SK-N-SH (cell line): ENCODE results near the gene LIX1L. TPM values are rescaled to one million over a fixed set of nuclear protein-coding genes. Genes with fewer than 3 reads are reported as not detected.

ENCODE experiments used
- CTCF ChIA-PET: fragments of 300-600, 350-600 bp; formaldehyde crosslinking; extraction: SDS; loops from one replicate; lab custom pipeline; 2021; lab: Yijun Ruan, JAX
- POLR2A ChIA-PET: fragments of 350-600 bp; sonication (Branson Sonifier 250); formaldehyde crosslinking; extraction: SDS; loops from one replicate; lab custom pipeline; 2020; ENCODE audit warnings: antibody characterized with exemption, inconsistent platforms; lab: Yijun Ruan, JAX
- DNase-seq: peaks from one replicate; pipeline ENCODE4 v3.0.0; 2012
- H2AFZ ChIP-seq: fragments of 200-600 bp; sonication (generic); 2 replicates; pipeline ENCODE4 v1.8.1; 2016; ENCODE audit warnings: antibody characterized with exemption, mild to moderate bottlenecking, low read depth
- H3F3A ChIP-seq: fragments of 200-600 bp; sonication (generic); replicated peaks from 2 replicates; pipeline ENCODE3; 2016; ENCODE audit warnings: antibody characterized with exemption, mild to moderate bottlenecking; ENCODE audit not compliant: insufficient read depth
- H3K27ac ChIP-seq, 2 experiments: fragments of 200-500 bp in 1 of 2; fragments of 200-600 bp in 1 of 2; sonication (Bioruptor generic) in 1 of 2; sonication (generic), shearing (Covaris generic) in 1 of 2; 2 replicates each; pipeline versions ENCODE4 v1.5.1 to v1.6.1; 2014 to 2016; ENCODE audit warnings: low read depth in 2 of 2, inconsistent platforms in 1 of 2, low read length in 1 of 2, mild to moderate bottlenecking in 1 of 2, mixed read lengths in 1 of 2
- H3K27me3 ChIP-seq: fragments of 200-600 bp; sonication (generic), shearing (Covaris generic); 2 replicates; pipeline ENCODE4 v1.6.1; 2016; ENCODE audit warnings: mixed run types; ENCODE audit not compliant: insufficient read depth
- H3K36me3 ChIP-seq, 2 experiments: fragments of 200-500 bp in 1 of 2; fragments of 200-600 bp in 1 of 2; sonication (Bioruptor generic) in 1 of 2; sonication (generic) in 1 of 2; replicated peaks in 1 of 2; 2 replicates each; pipeline versions ENCODE3 to v1.5.1; 2014 to 2016; ENCODE audit warnings: low read length in 1 of 2, mild to moderate bottlenecking in 1 of 2; ENCODE audit not compliant: insufficient read depth in 2 of 2, control insufficient read depth in 1 of 2
- H3K4me1 ChIP-seq, 2 experiments: fragments of 200-500 bp in 1 of 2; fragments of 200-600 bp in 1 of 2; sonication (Bioruptor generic) in 1 of 2; sonication (generic), shearing (Covaris generic) in 1 of 2; 2 replicates each; pipeline versions ENCODE4 v1.5.1 to v1.6.1; 2014 to 2016; ENCODE audit warnings: low read depth in 1 of 2, low read length in 1 of 2, mixed run types in 1 of 2; ENCODE audit not compliant: insufficient read depth in 2 of 2, control insufficient read depth in 1 of 2
- H3K4me2 ChIP-seq: fragments of 200-600 bp; sonication (generic), shearing (Covaris generic); 2 replicates; pipeline ENCODE4 v1.6.1; 2017; ENCODE audit warnings: mixed run types
- H3K4me3 ChIP-seq, 2 experiments: fragments of 200-500 bp in 1 of 2; fragments of 200-600 bp in 1 of 2; sonication (Bioruptor generic) in 1 of 2; sonication (generic), shearing (Covaris generic) in 1 of 2; 2 replicates each; pipeline versions ENCODE4 v1.5.1 to v1.8.1; 2014 to 2016; ENCODE audit warnings: low read depth in 2 of 2, inconsistent platforms in 1 of 2, low read length in 1 of 2, mild to moderate bottlenecking in 1 of 2, mixed read lengths in 1 of 2, moderate library complexity in 1 of 2
- H3K79me2 ChIP-seq: fragments of 200-600 bp; sonication (generic); 2 replicates; pipeline ENCODE4 v1.8.1; 2017; ENCODE audit warnings: mild to moderate bottlenecking; ENCODE audit not compliant: insufficient read depth
- H3K9ac ChIP-seq: fragments of 200-600 bp; sonication (generic); 2 replicates; pipeline ENCODE4 v1.6.1; 2017; ENCODE audit warnings: mixed run types
- H3K9me2 ChIP-seq: fragments of 200-600 bp; sonication (generic); 2 replicates; pipeline ENCODE4 v1.6.1; 2017; ENCODE audit warnings: mixed run types
- H3K9me3 ChIP-seq: fragments of 200-600 bp; sonication (generic); 2 replicates; pipeline ENCODE4 v1.6.1; 2017; ENCODE audit warnings: mixed run types, mild to moderate bottlenecking, moderate library complexity
- H4K20me1 ChIP-seq: fragments of 200-600 bp; sonication (generic); 2 replicates; pipeline ENCODE4 v1.6.1; 2017; ENCODE audit warnings: mild to moderate bottlenecking, mixed run types; ENCODE audit not compliant: insufficient read depth
- ELF1 ChIP-seq: IDR thresholded peaks from 2 replicates; pipeline ENCODE4 v1.4.0; 2012
- FOSL2 ChIP-seq: IDR thresholded peaks from 2 replicates; pipeline ENCODE4 v1.4.0; 2012; ENCODE audit warnings: low read depth, mild to moderate bottlenecking, moderate library complexity, borderline replicate concordance
- FOXJ3 ChIP-seq: sonication (generic); formaldehyde crosslinking; IDR thresholded peaks from 2 replicates; pipeline ENCODE4 v1.5.1; 2020; ENCODE audit warnings: mild to moderate bottlenecking, missing genetic modification reagents
- GABPA ChIP-seq: IDR thresholded peaks from 2 replicates; pipeline ENCODE4 v1.4.0; 2012; ENCODE audit warnings: low read depth, mild to moderate bottlenecking
- MEF2A ChIP-seq: IDR thresholded peaks from 2 replicates; pipeline ENCODE4 v1.4.0; 2012; ENCODE audit warnings: low read depth, borderline replicate concordance
- MXI1 ChIP-seq: IDR thresholded peaks from 2 replicates; pipeline ENCODE4 v1.6.1; 2012; ENCODE audit warnings: mild to moderate bottlenecking, low read depth, low read length, improper control_type of control experiment
- NRF1 ChIP-seq: IDR thresholded peaks from 2 replicates; pipeline ENCODE4 v1.6.1; 2012; ENCODE audit warnings: low read depth, mild to moderate bottlenecking, low read length
- POLR2AphosphoS5 ChIP-seq: IDR thresholded peaks from 2 replicates; pipeline ENCODE4 v1.6.1; 2012; ENCODE audit warnings: low read depth, low read length
- RXRA ChIP-seq: IDR thresholded peaks from 2 replicates; pipeline ENCODE4 v1.4.0; 2012; ENCODE audit warnings: low read depth, mild to moderate bottlenecking, borderline replicate concordance
- SMC3 ChIP-seq: IDR thresholded peaks from 2 replicates; pipeline ENCODE4 v1.6.1; 2012; ENCODE audit warnings: low read depth, low read length, improper control_type of control experiment
- TCF12 ChIP-seq: IDR thresholded peaks from 2 replicates; pipeline ENCODE4 v1.4.0; 2012
- TEAD4 ChIP-seq: IDR thresholded peaks from 2 replicates; pipeline ENCODE4 v1.4.0; 2012; ENCODE audit warnings: mild to moderate bottlenecking, borderline replicate concordance; ENCODE audit not compliant: insufficient read depth
- WGBS: methylation state at CpG from one replicate; pipeline ENCODE4 v1.1.6; 2017; ENCODE audit warnings: low lambda C conversion rate; 5-methylcytosine and 5-hydroxymethylcytosine counted together
- polyA plus RNA-seq, 3 experiments: library from polyadenylated mRNA; depleted of rRNA; stranded (reverse); fragments of >200 nt; gene quantifications; 2 replicates each; pipeline ENCODE4 v1.2.3, GENCODE V29; 2012
- TF ChIP-seq, protein P1 (sequence below): fragments of 200-600 bp; sonication (generic); IDR thresholded peaks from 2 replicates; pipeline ENCODE4 v1.6.1; 2017; ENCODE audit warnings: antibody characterized with exemption, mild to moderate bottlenecking, moderate library complexity
- TF ChIP-seq, protein P2 (sequence below): fragments of 150-350 bp; IDR thresholded peaks from 2 replicates; pipeline ENCODE4 v1.6.1; 2017; ENCODE audit warnings: antibody characterized with exemption, low read length, low read depth, borderline replicate concordance
- TF ChIP-seq, protein P3 (sequence below): fragments of 150-350 bp; IDR thresholded peaks from 2 replicates; pipeline ENCODE4 v1.6.1; 2016; ENCODE audit warnings: mild to moderate bottlenecking, low read depth, low read length
- TF ChIP-seq, protein P4 (sequence below): IDR thresholded peaks from 2 replicates; pipeline ENCODE4 v1.4.0; 2012; ENCODE audit warnings: low read depth, borderline replicate concordance

Gene LIX1L
- polyA plus RNA-seq, 1 of the 3 experiments (the other 2 are of a cell fraction): 39.1 TPM

DNA sequence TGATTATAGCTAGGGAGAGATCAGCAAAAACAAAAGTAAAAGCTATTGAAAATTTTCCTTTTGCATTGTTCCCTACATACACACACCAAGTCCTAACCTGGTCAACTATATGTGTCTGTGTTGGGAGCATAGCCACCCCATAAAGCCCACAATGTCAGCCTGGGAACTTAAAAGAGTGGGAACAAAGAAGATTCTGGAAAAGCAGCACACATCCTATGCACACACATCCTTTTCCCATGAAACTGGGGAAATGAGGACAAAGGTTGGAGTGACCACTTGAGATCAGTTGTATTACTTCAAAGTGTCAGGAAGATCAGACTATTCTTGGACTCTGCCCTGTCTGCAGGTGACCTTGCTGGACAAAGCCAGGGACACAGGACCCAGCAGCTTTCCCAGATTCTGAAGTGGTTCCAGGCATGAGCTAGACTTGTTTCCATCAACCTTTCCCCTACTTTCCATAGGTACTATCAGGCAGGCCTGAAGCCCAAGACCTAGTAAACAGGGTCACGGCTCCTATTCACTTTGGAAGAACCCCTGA is 22.7 kb upstream of the LIX1L start:
- no peak overlapping the region for H3K4me3 ChIP-seq
- no peaks in the 10 kb centered on the region for H3K9me2 ChIP-seq
- CTCF ChIA-PET: interaction anchor here (0.8 to 8.2 kb wide), 10 partner anchors 9 to 135 kb away, joined by 3 to 187 read pairs (median 36); partner anchors contain the start of genes ANKRD34A, LIX1L, NUDT17 and POLR3GL
- WGBS: 100% methylated on average over 1 of the region's 1 CpG
- no peaks in the 10 kb centered on the region for H3K27me3 ChIP-seq
- peak overlapping the region; percentile 87 to 92 for H3K27ac ChIP-seq
- H3K9me3 ChIP-seq: no peaks in the 10 kb centered on the region
- no peak for DNase-seq
- TF ChIP-seq GABPA (no peak), POLR2AphosphoS5 (no peak), ELF1 (no peak), RXRA (no peak), FOSL2 (no peak), TCF12 (no peak), SMC3 (no peak), MXI1 (no peak), TEAD4 (no peak), FOXJ3 (CRISPR knock-in tag) (no peak), NRF1 (no peak), MEF2A (no peak)
- TF ChIP-seq, protein P1, sequence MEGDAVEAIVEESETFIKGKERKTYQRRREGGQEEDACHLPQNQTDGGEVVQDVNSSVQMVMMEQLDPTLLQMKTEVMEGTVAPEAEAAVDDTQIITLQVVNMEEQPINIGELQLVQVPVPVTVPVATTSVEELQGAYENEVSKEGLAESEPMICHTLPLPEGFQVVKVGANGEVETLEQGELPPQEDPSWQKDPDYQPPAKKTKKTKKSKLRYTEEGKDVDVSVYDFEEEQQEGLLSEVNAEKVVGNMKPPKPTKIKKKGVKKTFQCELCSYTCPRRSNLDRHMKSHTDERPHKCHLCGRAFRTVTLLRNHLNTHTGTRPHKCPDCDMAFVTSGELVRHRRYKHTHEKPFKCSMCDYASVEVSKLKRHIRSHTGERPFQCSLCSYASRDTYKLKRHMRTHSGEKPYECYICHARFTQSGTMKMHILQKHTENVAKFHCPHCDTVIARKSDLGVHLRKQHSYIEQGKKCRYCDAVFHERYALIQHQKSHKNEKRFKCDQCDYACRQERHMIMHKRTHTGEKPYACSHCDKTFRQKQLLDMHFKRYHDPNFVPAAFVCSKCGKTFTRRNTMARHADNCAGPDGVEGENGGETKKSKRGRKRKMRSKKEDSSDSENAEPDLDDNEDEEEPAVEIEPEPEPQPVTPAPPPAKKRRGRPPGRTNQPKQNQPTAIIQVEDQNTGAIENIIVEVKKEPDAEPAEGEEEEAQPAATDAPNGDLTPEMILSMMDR: no peak
- TF ChIP-seq, protein P2, sequence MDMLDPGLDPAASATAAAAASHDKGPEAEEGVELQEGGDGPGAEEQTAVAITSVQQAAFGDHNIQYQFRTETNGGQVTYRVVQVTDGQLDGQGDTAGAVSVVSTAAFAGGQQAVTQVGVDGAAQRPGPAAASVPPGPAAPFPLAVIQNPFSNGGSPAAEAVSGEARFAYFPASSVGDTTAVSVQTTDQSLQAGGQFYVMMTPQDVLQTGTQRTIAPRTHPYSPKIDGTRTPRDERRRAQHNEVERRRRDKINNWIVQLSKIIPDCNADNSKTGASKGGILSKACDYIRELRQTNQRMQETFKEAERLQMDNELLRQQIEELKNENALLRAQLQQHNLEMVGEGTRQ: no peak
- TF ChIP-seq, protein P3, sequence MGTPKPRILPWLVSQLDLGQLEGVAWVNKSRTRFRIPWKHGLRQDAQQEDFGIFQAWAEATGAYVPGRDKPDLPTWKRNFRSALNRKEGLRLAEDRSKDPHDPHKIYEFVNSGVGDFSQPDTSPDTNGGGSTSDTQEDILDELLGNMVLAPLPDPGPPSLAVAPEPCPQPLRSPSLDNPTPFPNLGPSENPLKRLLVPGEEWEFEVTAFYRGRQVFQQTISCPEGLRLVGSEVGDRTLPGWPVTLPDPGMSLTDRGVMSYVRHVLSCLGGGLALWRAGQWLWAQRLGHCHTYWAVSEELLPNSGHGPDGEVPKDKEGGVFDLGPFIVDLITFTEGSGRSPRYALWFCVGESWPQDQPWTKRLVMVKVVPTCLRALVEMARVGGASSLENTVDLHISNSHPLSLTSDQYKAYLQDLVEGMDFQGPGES: no peak
- TF ChIP-seq, protein P4, sequence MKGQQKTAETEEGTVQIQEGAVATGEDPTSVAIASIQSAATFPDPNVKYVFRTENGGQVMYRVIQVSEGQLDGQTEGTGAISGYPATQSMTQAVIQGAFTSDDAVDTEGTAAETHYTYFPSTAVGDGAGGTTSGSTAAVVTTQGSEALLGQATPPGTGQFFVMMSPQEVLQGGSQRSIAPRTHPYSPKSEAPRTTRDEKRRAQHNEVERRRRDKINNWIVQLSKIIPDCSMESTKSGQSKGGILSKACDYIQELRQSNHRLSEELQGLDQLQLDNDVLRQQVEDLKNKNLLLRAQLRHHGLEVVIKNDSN: no peak
- H3K4me2 ChIP-seq: 0 out of 2 replicates have a peak overlapping the region, but pooled peaks have one; percentile 49
- H3K36me3 ChIP-seq: peaks cover 0 to 5% of the 10 kb centered on the region in 2 experiments
- H4K20me1 ChIP-seq: no peaks in the 10 kb centered on the region
- H3F3A ChIP-seq: peaks cover 19% of the 10 kb centered on the region
- H3K4me1 ChIP-seq: peaks cover 34% of the 10 kb centered on the region in 2 experiments
- no peaks in the 10 kb centered on the region for H3K79me2 ChIP-seq
- POLR2A ChIA-PET: interaction anchor here (0.7 to 2.3 kb wide), 6 partner anchors 8 to 53 kb away, joined by 3 to 8 read pairs (median 4); partner anchors contain the start of genes ANKRD34A, POLR3GL, RBM8A and TXNIP
- peak overlapping the region; percentile 31 for H2AFZ ChIP-seq
- H3K9ac ChIP-seq: no peak overlapping the region
